H9 (cell line): ENCODE results near the gene TFF1. TPM values are rescaled to one million over a fixed set of nuclear protein-coding genes. Genes with fewer than 3 reads are reported as not detected.

ENCODE experiments used
- DNase-seq: peaks from one replicate; pipeline ENCODE4 v3.0.0-alpha.2; 2017
- H2AFZ ChIP-seq: one replicate; pipeline ENCODE4 v1.6.1; 2013; ENCODE audit warnings: mild to moderate bottlenecking, low read length, control low read depth, moderate library complexity
- H2AK5ac ChIP-seq: 2 replicates; pipeline ENCODE4 v1.6.1; 2013; ENCODE audit warnings: low read length, control low read depth, mixed read lengths; ENCODE audit not compliant: insufficient read length
- H2BK120ac ChIP-seq: one replicate; pipeline ENCODE4 v1.6.1; 2013; ENCODE audit warnings: low read depth, mild to moderate bottlenecking, low read length, control low read depth, inconsistent platforms; ENCODE audit not compliant: poor library complexity, severe bottlenecking
- H2BK12ac ChIP-seq: 2 replicates; pipeline ENCODE4 v1.6.1; 2013; ENCODE audit warnings: low read length, control low read depth, mixed read lengths, low read depth; ENCODE audit not compliant: insufficient read length
- H2BK15ac ChIP-seq: 2 replicates; pipeline ENCODE4 v1.6.1; 2013; ENCODE audit warnings: low read depth, low read length, control low read depth
- H2BK20ac ChIP-seq: one replicate; pipeline ENCODE4 v1.6.1; 2013; ENCODE audit warnings: low read depth, mild to moderate bottlenecking, low read length, control low read depth, inconsistent platforms; ENCODE audit not compliant: poor library complexity, severe bottlenecking
- H2BK5ac ChIP-seq: 2 replicates; pipeline ENCODE4 v1.6.1; 2013; ENCODE audit warnings: low read length, control low read depth, mixed read lengths; ENCODE audit not compliant: insufficient read length
- H3K14ac ChIP-seq: 2 replicates; pipeline ENCODE4 v1.6.1; 2013; ENCODE audit warnings: low read length, control low read depth; ENCODE audit not compliant: insufficient read depth
- H3K18ac ChIP-seq: 2 replicates; pipeline ENCODE4 v1.6.1; 2013; ENCODE audit warnings: low read depth, mild to moderate bottlenecking, mixed read lengths, low read length, control low read depth; ENCODE audit not compliant: insufficient read length
- H3K23ac ChIP-seq: 2 replicates; pipeline ENCODE4 v1.6.1; 2013; ENCODE audit warnings: low read length, control low read depth, mixed read lengths, low read depth; ENCODE audit not compliant: insufficient read length
- H3K23me2 ChIP-seq: 2 replicates; pipeline ENCODE4 v1.6.1; 2013; ENCODE audit warnings: low read depth, mild to moderate bottlenecking, mixed read lengths, low read length, control low read depth; ENCODE audit not compliant: insufficient read length, poor library complexity, severe bottlenecking
- H3K27ac ChIP-seq: 2 replicates; pipeline ENCODE4 v1.5.1; 2013; ENCODE audit warnings: low read length, control low read depth, mixed read lengths, low read depth; ENCODE audit not compliant: insufficient read length
- H3K27me3 ChIP-seq: 2 replicates; pipeline ENCODE4 v1.6.1; 2013; ENCODE audit warnings: low read length, control low read depth, inconsistent platforms; ENCODE audit not compliant: insufficient read depth
- H3K4ac ChIP-seq: 2 replicates; pipeline ENCODE4 v1.6.1; 2013; ENCODE audit warnings: low read depth, mild to moderate bottlenecking, control low read depth, inconsistent platforms, low read length, moderate library complexity
- H3K4me1 ChIP-seq: 2 replicates; pipeline ENCODE4 v1.6.1; 2013; ENCODE audit warnings: low read length, control low read depth, inconsistent platforms; ENCODE audit not compliant: insufficient read depth
- H3K4me2 ChIP-seq: 2 replicates; pipeline ENCODE4 v1.6.1; 2013; ENCODE audit warnings: low read length, control low read depth, mixed read lengths; ENCODE audit not compliant: insufficient read length, insufficient read depth
- H3K56ac ChIP-seq: 2 replicates; pipeline ENCODE4 v1.6.1; 2013; ENCODE audit warnings: low read depth, mild to moderate bottlenecking, mixed read lengths, low read length, control low read depth; ENCODE audit not compliant: insufficient read length
- H3K79me1 ChIP-seq: 2 replicates; pipeline ENCODE4 v1.6.1; 2013; ENCODE audit warnings: low read depth, mild to moderate bottlenecking, moderate library complexity, low read length, control low read depth, inconsistent platforms; ENCODE audit not compliant: insufficient read depth, poor library complexity, severe bottlenecking
- H3K79me2 ChIP-seq: 2 replicates; pipeline ENCODE4 v1.6.1; 2013; ENCODE audit warnings: low read length, control low read depth, inconsistent platforms; ENCODE audit not compliant: insufficient read depth
- H3K9ac ChIP-seq: 2 replicates; pipeline ENCODE4 v1.6.1; 2013; ENCODE audit warnings: low read length, control low read depth, mixed read lengths; ENCODE audit not compliant: insufficient read length; ENCODE audit errors: extremely low read depth
- H3K9me3 ChIP-seq: one replicate; pipeline ENCODE4 v1.6.1; 2013; ENCODE audit warnings: low read depth, low read length, inconsistent platforms; ENCODE audit not compliant: control insufficient read depth
- H3T11ph ChIP-seq: one replicate; pipeline ENCODE4 v1.6.1; 2013; ENCODE audit warnings: mild to moderate bottlenecking, low read length, control low read depth, inconsistent platforms
- H4K20me1 ChIP-seq: one replicate; pipeline ENCODE4 v1.6.1; 2013; ENCODE audit not compliant: control insufficient read depth, insufficient read length, insufficient read depth
- H4K5ac ChIP-seq: 2 replicates; pipeline ENCODE4 v1.6.1; 2013; ENCODE audit warnings: low read depth, mild to moderate bottlenecking, mixed read lengths, low read length, control low read depth; ENCODE audit not compliant: insufficient read length
- H4K8ac ChIP-seq: replicated peaks from 2 replicates; pipeline ENCODE4 v1.6.1; 2013; ENCODE audit warnings: low read length, control low read depth, mixed read lengths, low read depth; ENCODE audit not compliant: insufficient read length
- H4K91ac ChIP-seq: 2 replicates; pipeline ENCODE4 v1.6.1; 2013; ENCODE audit warnings: low read depth, mild to moderate bottlenecking, moderate library complexity, mixed read lengths, low read length, control low read depth; ENCODE audit not compliant: insufficient read length
- H3K27ac Mint-ChIP-seq, 3 experiments: 2 replicates in 2 of 3; 3 replicates in 1 of 3; pipeline ENCODE4 v1.8.0; 2020 to 2021; ENCODE audit warnings: mixed read lengths in 3 of 3, mild to moderate bottlenecking in 1 of 3, moderate library complexity in 1 of 3
- H3K27me3 Mint-ChIP-seq: 2 replicates; pipeline ENCODE4 v1.8.0; 2021; ENCODE audit warnings: low read depth, mild to moderate bottlenecking, moderate library complexity, mixed read lengths
- H3K36me3 Mint-ChIP-seq, 3 experiments: 2 replicates in 2 of 3; 3 replicates in 1 of 3; pipeline ENCODE4 v1.8.0; 2020 to 2021; ENCODE audit warnings: low read depth in 3 of 3, mixed read lengths in 3 of 3; ENCODE audit not compliant: insufficient read depth in 1 of 3
- H3K4me1 Mint-ChIP-seq, 2 experiments: 2 replicates each; pipeline ENCODE4 v1.8.0; 2020; ENCODE audit warnings: mixed read lengths in 2 of 2
- H3K4me3 Mint-ChIP-seq, 2 experiments: 2 replicates in 1 of 2; 3 replicates in 1 of 2; pipeline ENCODE4 v1.8.0; 2020 to 2021; ENCODE audit warnings: mild to moderate bottlenecking in 2 of 2, mixed read lengths in 2 of 2, moderate library complexity in 1 of 2
- H3K9me3 Mint-ChIP-seq, 2 experiments: 2 replicates in 1 of 2; 3 replicates in 1 of 2; pipeline ENCODE4 v1.8.0; 2020; ENCODE audit warnings: mild to moderate bottlenecking in 2 of 2, mixed read lengths in 2 of 2, moderate library complexity in 1 of 2
- CTCF ChIP-seq: fragments of 200-600 bp; sonication (generic); conservative IDR thresholded peaks from 3 replicates; pipeline ENCODE4 v1.8.0; 2021; ENCODE audit warnings: antibody characterized with exemption, mild to moderate bottlenecking
- WGBS: extraction: QIAGEN DNeasy Blood & Tissue Kit; methylation state at CpG from one replicate; pipeline ENCODE4 v1.1.7; 2013; ENCODE audit warnings: missing lambda C conversion rate, low lambda C conversion rate, mixed read lengths; ENCODE audit not compliant: insufficient read length; ENCODE audit errors: extremely low coverage; 5-methylcytosine and 5-hydroxymethylcytosine counted together
- total RNA-seq: library from RNA; stranded (reverse); gene quantifications from 2 replicates; pipeline ENCODE4 v1.2.1, GENCODE V29; 2021

Gene TFF1
- total RNA-seq, 1 experiment from 2014 or later, result not detected

GRCh38 chr21:42385619-42386018, 19.3 kb upstream of the TFF1 start:
- DNase-seq, result no peak
- H3K4me1 ChIP-seq, result peaks cover 6% of the 10 kb centered on the region; the same call in 1 of the 2 replicates
- no peaks in the 10 kb centered on the region for H3K79me2 ChIP-seq
- H3K27me3 ChIP-seq, result no peaks in the 10 kb centered on the region
- H2BK5ac ChIP-seq, result no peak overlapping the region
- no CpG with 5 or more reads among the region's 5 CpGs for whole genome bisulfite sequencing
- H4K91ac ChIP-seq, result no peak overlapping the region
- no peak overlapping the region for H3K27ac Mint-ChIP-seq
- no peak overlapping the region for H2AK5ac ChIP-seq
- H3K4me3 Mint-ChIP-seq, result no peak overlapping the region
- no peak overlapping the region for H2BK120ac ChIP-seq
- no peak overlapping the region for H3K9ac ChIP-seq
- no peak overlapping the region for H3K23ac ChIP-seq
- peaks cover 38 to 40% of the 10 kb centered on the region in 2 experiments for H3K4me1 Mint-ChIP-seq
- H3T11ph ChIP-seq, result no peak overlapping the region
- H2BK20ac ChIP-seq, result no peak overlapping the region
- H3K4ac ChIP-seq, result no peak overlapping the region
- H3K56ac ChIP-seq, result no peak overlapping the region
- no peak overlapping the region for H4K8ac ChIP-seq
- H3K18ac ChIP-seq, result no peak overlapping the region
- H3K9me3 ChIP-seq, result no peaks in the 10 kb centered on the region
- H2AFZ ChIP-seq, result no peak overlapping the region
- H3K14ac ChIP-seq, result no peak overlapping the region
- H3K23me2 ChIP-seq, result no peaks in the 10 kb centered on the region
- peaks cover 15% of the 10 kb centered on the region for H3K27me3 Mint-ChIP-seq
- peaks cover 2% of the 10 kb centered on the region for H4K20me1 ChIP-seq
- H2BK15ac ChIP-seq, result no peak overlapping the region
- H2BK12ac ChIP-seq, result no peak overlapping the region
- H3K9me3 Mint-ChIP-seq, result peaks cover 6 to 18% of the 10 kb centered on the region in 2 experiments
- H4K5ac ChIP-seq, result no peak overlapping the region
- peaks cover 0 to 11% (median 0%) of the 10 kb centered on the region in 3 experiments; a peak in 3 of 7 replicates for H3K36me3 Mint-ChIP-seq
- H3K27ac ChIP-seq, result no peak overlapping the region
- H3K79me1 ChIP-seq, result no peaks in the 10 kb centered on the region
- no peak overlapping the region for H3K4me2 ChIP-seq
- TF ChIP-seq CTCF, result no peak
